DMS53 treated with DMSO at 0.1 percent for 48 hours (cell line): ENCODE results near the gene TANGO2.

ENCODE experiments used
- DNase-seq: peaks from one replicate; lab custom pipeline; 2025; ENCODE audit not compliant: unreplicated experiment; lab: John Stamatoyannopoulos, UW

TANGO2 gene

GRCh38 chr22:20020533-20021195 lies at the start of gene TANGO2:
TSS of gene TANGO2 (plus strand) at chr22:20021110. CDS start at chr22:20036799, 15,689 bp downstream.
- peak; percentile 50 for DNase-seq

GRCh38 chr22:19971276-19972124 lies 49.4 kb upstream of the TANGO2 start:
- DNase-seq, result no peak

- no peak for DNase-seq
Measured at GRCh38 chr22:19972251-19972650, 48.7 kb upstream of the TANGO2 start.

GRCh38 chr22:19972652-19973550 lies 48.0 kb upstream of the TANGO2 start:
- no peak for DNase-seq

GRCh38 chr22:19973551-19974267 lies 47.2 kb upstream of the TANGO2 start:
- no peak for DNase-seq

GRCh38 chr22:19974268-19974861 lies 46.5 kb upstream of the TANGO2 start:
- no peak for DNase-seq

- DNase-seq, result peak; percentile 7
Measured at GRCh38 chr22:19974935-19975706, 45.8 kb upstream of the TANGO2 start.

- DNase-seq, result no peak
Measured at GRCh38 chr22:19975707-19976035, 45.2 kb upstream of the TANGO2 start.

- DNase-seq, result no peak
Measured at GRCh38 chr22:19976671-19977070, 44.2 kb upstream of the TANGO2 start.

- DNase-seq, result no peak
Measured at GRCh38 chr22:19977296-19978243, 43.3 kb upstream of the TANGO2 start.

GRCh38 chr22:19978748-19979147 lies 42.2 kb upstream of the TANGO2 start:
- no peak for DNase-seq

GRCh38 chr22:19979712-19980493 lies 41.0 kb upstream of the TANGO2 start:
- no peak for DNase-seq

GRCh38 chr22:19980766-19981165 lies 40.1 kb upstream of the TANGO2 start:
- no peak for DNase-seq

- DNase-seq, result no peak
Measured at GRCh38 chr22:19981171-19981960, 39.5 kb upstream of the TANGO2 start.

GRCh38 chr22:19981961-19982920 lies 38.7 kb upstream of the TANGO2 start:
- no peak for DNase-seq
